ENCODE data around the gene YPEL5. TPM values are rescaled to one million over a fixed set of nuclear protein-coding genes. Genes with fewer than 3 reads are reported as not detected.

Gene YPEL5
- total RNA-seq, 2 donors from 2014 or later = 81.8 to 123 TPM

GRCh38 chr2:30149976-30150375 is 3.2 kb downstream of the YPEL5 start:
- H3K4me3 ChIP-seq = no peak overlapping the region

GRCh38 chr2:30150786-30151185 is 4.0 kb downstream of the YPEL5 start:
- intact Hi-C loops (cut with DNase I) = no loop called here
- TF ChIP-seq CTCF (IDR thresholded peaks at IDR 0.05) = no peak
- no peak for TF ChIP-seq POLR2A (IDR thresholded peaks at IDR 0.05)
- TF ChIP-seq POLR2AphosphoS5 (IDR thresholded peaks at IDR 0.05) = no peak
- H3K9me3 ChIP-seq = no peaks in the 10 kb centered on the region
- H3K4me1 ChIP-seq (replicated peaks) = peaks cover 17% of the 10 kb centered on the region
- no peak overlapping the region for H3K4me3 ChIP-seq
- 54% methylated on average over 4 of the region's 4 CpGs for whole genome bisulfite sequencing
- peak overlapping the region; percentile 14 to 19 for H3K27ac ChIP-seq
- H3K36me3 ChIP-seq = no peaks in the 10 kb centered on the region
- DNase-seq (ENCODE audit: low spot score) = no peak
- no peaks in the 10 kb centered on the region for H3K27me3 ChIP-seq (replicated peaks; ENCODE audit: insufficient read depth)

More at GRCh38 chr2:30149976-30150375, 3.2 kb downstream of the YPEL5 start:
- TF ChIP-seq POLR2AphosphoS5 (IDR thresholded peaks at IDR 0.05) (no peak), POLR2A (IDR thresholded peaks at IDR 0.05) (no peak), CTCF (IDR thresholded peaks at IDR 0.05) (no peak)
- 25% methylated on average over 1 of the region's 1 CpG for WGBS
- H3K36me3 ChIP-seq = no peaks in the 10 kb centered on the region
- peak overlapping the region; percentile 14 to 19 for H3K27ac ChIP-seq
- no peaks in the 10 kb centered on the region for H3K27me3 ChIP-seq (replicated peaks; ENCODE audit: insufficient read depth)
- intact Hi-C loops (cut with DNase I) = no loop called here
- peaks cover 17% of the 10 kb centered on the region for H3K4me1 ChIP-seq (replicated peaks)
- no peak for DNase-seq (ENCODE audit: low spot score)
- no peaks in the 10 kb centered on the region for H3K9me3 ChIP-seq

- intact Hi-C loops (cut with DNase I) = no loop called here
- no peak for TF ChIP-seq CTCF (IDR thresholded peaks at IDR 0.05)
- no peak for TF ChIP-seq POLR2A (IDR thresholded peaks at IDR 0.05)
- TF ChIP-seq POLR2AphosphoS5 (IDR thresholded peaks at IDR 0.05) = no peak
- peaks cover 17% of the 10 kb centered on the region for H3K4me1 ChIP-seq (replicated peaks)
- no peak overlapping the region for H3K27ac ChIP-seq
- WGBS = 97% methylated on average over 1 of the region's 1 CpG
- H3K4me3 ChIP-seq = no peak overlapping the region
- no peaks in the 10 kb centered on the region for H3K27me3 ChIP-seq (replicated peaks; ENCODE audit: insufficient read depth)
- DNase-seq (ENCODE audit: low spot score) = no peak
- H3K9me3 ChIP-seq = no peaks in the 10 kb centered on the region
- H3K36me3 ChIP-seq = no peaks in the 10 kb centered on the region
These were observed 5.6 kb downstream of the YPEL5 start for GRCh38 chr2:30152385-30152784.

GRCh38 chr2:30155202-30155601 is 8.4 kb downstream of the YPEL5 start:
- Histone ChIP-seq H3K27ac (no peak overlapping the region), H3K4me1 (replicated peaks) (peaks cover 17% of the 10 kb centered on the region), H3K9me3 (no peaks in the 10 kb centered on the region), H3K27me3 (replicated peaks; ENCODE audit: insufficient read depth) (no peaks in the 10 kb centered on the region), H3K36me3 (peaks cover 0 to 3% of the 10 kb centered on the region in 2 donors), H3K4me3 (no peak overlapping the region)
- DNase-seq (ENCODE audit: low spot score) = no peak
- TF ChIP-seq POLR2AphosphoS5 (IDR thresholded peaks at IDR 0.05) (no peak), POLR2A (IDR thresholded peaks at IDR 0.05) (no peak), CTCF (IDR thresholded peaks at IDR 0.05) (no peak)
- intact Hi-C loops (cut with DNase I) = no loop called here
- 47% methylated on average over 2 of the region's 2 CpGs for WGBS

- no peak overlapping the region for H3K27ac ChIP-seq
- WGBS = 53% methylated on average over 3 of the region's 3 CpGs
- H3K9me3 ChIP-seq = no peaks in the 10 kb centered on the region
- H3K27me3 ChIP-seq (replicated peaks; ENCODE audit: insufficient read depth) = no peaks in the 10 kb centered on the region
- TF ChIP-seq POLR2AphosphoS5 (IDR thresholded peaks at IDR 0.05) = no peak
- no peak for TF ChIP-seq POLR2A (IDR thresholded peaks at IDR 0.05)
- no peak for TF ChIP-seq CTCF (IDR thresholded peaks at IDR 0.05)
- intact Hi-C loops (cut with DNase I) = no loop called here
- H3K4me1 ChIP-seq (replicated peaks) = peaks cover 9% of the 10 kb centered on the region
- H3K4me3 ChIP-seq = no peak overlapping the region
- H3K36me3 ChIP-seq = peaks cover 0 to 3% of the 10 kb centered on the region in 2 donors
- DNase-seq (ENCODE audit: low spot score) = no peak
These were observed 9.3 kb downstream of the YPEL5 start for GRCh38 chr2:30155889-30156658.
